ENCODE measurements around the gene NNMT. TPM values are rescaled to one million over a fixed set of nuclear protein-coding genes. Genes with fewer than 3 reads are reported as not detected.

NNMT gene
- total RNA-seq, 3 donors from 2014 or later = 13.1 to 112 (median 65.9) TPM

- no peak for TF ChIP-seq CTCF (IDR thresholded peaks at IDR 0.05)
- Histone ChIP-seq H3K4me3 (no peak overlapping the region), H3K36me3 (ENCODE audit: low read depth) (no peaks in the 10 kb centered on the region), H3K4me1 (ENCODE audit: low read depth) (no peaks in the 10 kb centered on the region), H3K9me3 (no peaks in the 10 kb centered on the region)
- no peak for ATAC-seq
- intact Hi-C loops (cut with DNase I, micrococcal nuclease) = no loop called here
- no peak for DNase-seq
Measured at GRCh38 chr11:114251815-114252337, 44.3 kb upstream of the NNMT start.

- Histone ChIP-seq H3K36me3 (ENCODE audit: low read depth) (no peaks in the 10 kb centered on the region), H3K4me1 (ENCODE audit: low read depth) (no peaks in the 10 kb centered on the region), H3K4me3 (no peak overlapping the region), H3K9me3 (no peaks in the 10 kb centered on the region)
- no peak for TF ChIP-seq CTCF (IDR thresholded peaks at IDR 0.05)
- no peak for DNase-seq
- no peak for ATAC-seq
- intact Hi-C loops (cut with DNase I, micrococcal nuclease) = no loop called here
Measured at GRCh38 chr11:114252767-114253166, 43.4 kb upstream of the NNMT start.

- intact Hi-C loops (cut with DNase I, micrococcal nuclease) = no loop called here
- Histone ChIP-seq H3K36me3 (ENCODE audit: low read depth) (no peaks in the 10 kb centered on the region), H3K4me1 (ENCODE audit: low read depth) (no peaks in the 10 kb centered on the region), H3K4me3 (no peak overlapping the region), H3K9me3 (no peaks in the 10 kb centered on the region)
- DNase-seq (no peak), ATAC-seq (no peak)
- TF ChIP-seq CTCF (IDR thresholded peaks at IDR 0.05) = no peak
Measured at GRCh38 chr11:114253771-114254170, 42.4 kb upstream of the NNMT start.

GRCh38 chr11:114254571-114255146, 41.5 kb upstream of the NNMT start:
- Histone ChIP-seq H3K9me3 (no peaks in the 10 kb centered on the region), H3K4me3 (no peak overlapping the region), H3K4me1 (ENCODE audit: low read depth) (no peaks in the 10 kb centered on the region), H3K36me3 (ENCODE audit: low read depth) (no peaks in the 10 kb centered on the region)
- no peak for TF ChIP-seq CTCF (IDR thresholded peaks at IDR 0.05)
- DNase-seq (no peak), ATAC-seq (no peak)
- intact Hi-C loops (cut with DNase I, micrococcal nuclease) = no loop called here

GRCh38 chr11:114255289-114255688, 40.9 kb upstream of the NNMT start:
- intact Hi-C loops (cut with DNase I, micrococcal nuclease) = no loop called here
- DNase-seq = no peak
- no peaks in the 10 kb centered on the region for H3K9me3 ChIP-seq
- no peak overlapping the region for H3K4me3 ChIP-seq
- H3K36me3 ChIP-seq (ENCODE audit: low read depth) = no peaks in the 10 kb centered on the region
- ATAC-seq = no peak
- no peaks in the 10 kb centered on the region for H3K4me1 ChIP-seq (ENCODE audit: low read depth)
- no peak for TF ChIP-seq CTCF (IDR thresholded peaks at IDR 0.05)

All from mucosa of descending colon (tissue), 3 donors.